Measurements from ENCODE around the gene MMRN2.
"Not testable (repeated sequence)": the region's sequence is repeated elsewhere in the genome, so short reads cannot be mapped to it uniquely, and the experiment has no call there.

MMRN2 gene

GRCh38 chr10:86955501-86956194, 1.8 kb downstream of the MMRN2 start:
- FAIRE-seq: no peak

- no peak for FAIRE-seq
Measured at GRCh38 chr10:86954681-86955500, 2.5 kb downstream of the MMRN2 start.

GRCh38 chr10:86953747-86954680, 3.4 kb downstream of the MMRN2 start:
- no peak for FAIRE-seq

GRCh38 chr10:86952697-86953096, 4.7 kb downstream of the MMRN2 start:
- not testable (repeated sequence) for FAIRE-seq

- no peak for FAIRE-seq
Measured at GRCh38 chr10:86952106-86952505, 5.3 kb downstream of the MMRN2 start.

GRCh38 chr10:86951184-86951761, 6.1 kb downstream of the MMRN2 start:
- no peak for FAIRE-seq

- no peak for FAIRE-seq
Measured at GRCh38 chr10:86950349-86950748, 7.1 kb downstream of the MMRN2 start.

- FAIRE-seq: not testable (repeated sequence)
Measured at GRCh38 chr10:86947806-86948205, 9.6 kb downstream of the MMRN2 start.

- no peak for FAIRE-seq
Measured at GRCh38 chr10:86946213-86947155, 10.9 kb downstream of the MMRN2 start.

- FAIRE-seq: no peak
Measured at GRCh38 chr10:86945361-86946212, 11.8 kb downstream of the MMRN2 start.

- FAIRE-seq: no peak
Measured at GRCh38 chr10:86944907-86945306, 12.5 kb downstream of the MMRN2 start.

GRCh38 chr10:86944471-86944870, 12.9 kb downstream of the MMRN2 start:
- FAIRE-seq: no peak

- FAIRE-seq: no peak
Measured at GRCh38 chr10:86944031-86944419, 13.4 kb downstream of the MMRN2 start.

GRCh38 chr10:86943316-86944030, 13.9 kb downstream of the MMRN2 start:
- FAIRE-seq: no peak

- no peak for FAIRE-seq
Measured at GRCh38 chr10:86942441-86943315, 14.7 kb downstream of the MMRN2 start.

- FAIRE-seq: no peak
Measured at GRCh38 chr10:86941991-86942421, 15.4 kb downstream of the MMRN2 start.

- FAIRE-seq: no peak
Measured at GRCh38 chr10:86941426-86941825, 16.0 kb downstream of the MMRN2 start.

- no peak for FAIRE-seq
Measured at GRCh38 chr10:86940677-86941076, 16.7 kb downstream of the MMRN2 start.

- not testable (repeated sequence) for FAIRE-seq
Measured at GRCh38 chr10:86940076-86940475, 17.3 kb downstream of the MMRN2 start.
